H9 (cell line): Measurements from ENCODE around the gene PHAF1. TPM values are rescaled to one million over a fixed set of nuclear protein-coding genes. Genes with fewer than 3 reads are reported as not detected.

Experiments used
- DNase-seq: peaks from one replicate; pipeline ENCODE4 v3.0.0-alpha.2; 2017
- H2AFZ ChIP-seq: one replicate; pipeline ENCODE4 v1.6.1; 2013; ENCODE audit warnings: mild to moderate bottlenecking, low read length, control low read depth, moderate library complexity
- H2AK5ac ChIP-seq: 2 replicates; pipeline ENCODE4 v1.6.1; 2013; ENCODE audit warnings: low read length, control low read depth, mixed read lengths; ENCODE audit not compliant: insufficient read length
- H2BK120ac ChIP-seq: one replicate; pipeline ENCODE4 v1.6.1; 2013; ENCODE audit warnings: low read depth, mild to moderate bottlenecking, low read length, control low read depth, inconsistent platforms; ENCODE audit not compliant: poor library complexity, severe bottlenecking
- H2BK12ac ChIP-seq: 2 replicates; pipeline ENCODE4 v1.6.1; 2013; ENCODE audit warnings: low read length, control low read depth, mixed read lengths, low read depth; ENCODE audit not compliant: insufficient read length
- H2BK15ac ChIP-seq: 2 replicates; pipeline ENCODE4 v1.6.1; 2013; ENCODE audit warnings: low read depth, low read length, control low read depth
- H2BK20ac ChIP-seq: one replicate; pipeline ENCODE4 v1.6.1; 2013; ENCODE audit warnings: low read depth, mild to moderate bottlenecking, low read length, control low read depth, inconsistent platforms; ENCODE audit not compliant: poor library complexity, severe bottlenecking
- H2BK5ac ChIP-seq: 2 replicates; pipeline ENCODE4 v1.6.1; 2013; ENCODE audit warnings: low read length, control low read depth, mixed read lengths; ENCODE audit not compliant: insufficient read length
- H3K14ac ChIP-seq: 2 replicates; pipeline ENCODE4 v1.6.1; 2013; ENCODE audit warnings: low read length, control low read depth; ENCODE audit not compliant: insufficient read depth
- H3K18ac ChIP-seq: 2 replicates; pipeline ENCODE4 v1.6.1; 2013; ENCODE audit warnings: low read depth, mild to moderate bottlenecking, mixed read lengths, low read length, control low read depth; ENCODE audit not compliant: insufficient read length
- H3K23ac ChIP-seq: 2 replicates; pipeline ENCODE4 v1.6.1; 2013; ENCODE audit warnings: low read length, control low read depth, mixed read lengths, low read depth; ENCODE audit not compliant: insufficient read length
- H3K23me2 ChIP-seq: 2 replicates; pipeline ENCODE4 v1.6.1; 2013; ENCODE audit warnings: low read depth, mild to moderate bottlenecking, mixed read lengths, low read length, control low read depth; ENCODE audit not compliant: insufficient read length, poor library complexity, severe bottlenecking
- H3K27ac ChIP-seq: 2 replicates; pipeline ENCODE4 v1.5.1; 2013; ENCODE audit warnings: low read length, control low read depth, mixed read lengths, low read depth; ENCODE audit not compliant: insufficient read length
- H3K27me3 ChIP-seq: 2 replicates; pipeline ENCODE4 v1.6.1; 2013; ENCODE audit warnings: low read length, control low read depth, inconsistent platforms; ENCODE audit not compliant: insufficient read depth
- H3K4ac ChIP-seq: 2 replicates; pipeline ENCODE4 v1.6.1; 2013; ENCODE audit warnings: low read depth, mild to moderate bottlenecking, control low read depth, inconsistent platforms, low read length, moderate library complexity
- H3K4me1 ChIP-seq: 2 replicates; pipeline ENCODE4 v1.6.1; 2013; ENCODE audit warnings: low read length, control low read depth, inconsistent platforms; ENCODE audit not compliant: insufficient read depth
- H3K4me2 ChIP-seq: 2 replicates; pipeline ENCODE4 v1.6.1; 2013; ENCODE audit warnings: low read length, control low read depth, mixed read lengths; ENCODE audit not compliant: insufficient read length, insufficient read depth
- H3K56ac ChIP-seq: 2 replicates; pipeline ENCODE4 v1.6.1; 2013; ENCODE audit warnings: low read depth, mild to moderate bottlenecking, mixed read lengths, low read length, control low read depth; ENCODE audit not compliant: insufficient read length
- H3K79me1 ChIP-seq: 2 replicates; pipeline ENCODE4 v1.6.1; 2013; ENCODE audit warnings: low read depth, mild to moderate bottlenecking, moderate library complexity, low read length, control low read depth, inconsistent platforms; ENCODE audit not compliant: insufficient read depth, poor library complexity, severe bottlenecking
- H3K79me2 ChIP-seq: 2 replicates; pipeline ENCODE4 v1.6.1; 2013; ENCODE audit warnings: low read length, control low read depth, inconsistent platforms; ENCODE audit not compliant: insufficient read depth
- H3K9ac ChIP-seq: 2 replicates; pipeline ENCODE4 v1.6.1; 2013; ENCODE audit warnings: low read length, control low read depth, mixed read lengths; ENCODE audit not compliant: insufficient read length; ENCODE audit errors: extremely low read depth
- H3K9me3 ChIP-seq: one replicate; pipeline ENCODE4 v1.6.1; 2013; ENCODE audit warnings: low read depth, low read length, inconsistent platforms; ENCODE audit not compliant: control insufficient read depth
- H3T11ph ChIP-seq: one replicate; pipeline ENCODE4 v1.6.1; 2013; ENCODE audit warnings: mild to moderate bottlenecking, low read length, control low read depth, inconsistent platforms
- H4K20me1 ChIP-seq: one replicate; pipeline ENCODE4 v1.6.1; 2013; ENCODE audit not compliant: control insufficient read depth, insufficient read length, insufficient read depth
- H4K5ac ChIP-seq: 2 replicates; pipeline ENCODE4 v1.6.1; 2013; ENCODE audit warnings: low read depth, mild to moderate bottlenecking, mixed read lengths, low read length, control low read depth; ENCODE audit not compliant: insufficient read length
- H4K8ac ChIP-seq: replicated peaks from 2 replicates; pipeline ENCODE4 v1.6.1; 2013; ENCODE audit warnings: low read length, control low read depth, mixed read lengths, low read depth; ENCODE audit not compliant: insufficient read length
- H4K91ac ChIP-seq: 2 replicates; pipeline ENCODE4 v1.6.1; 2013; ENCODE audit warnings: low read depth, mild to moderate bottlenecking, moderate library complexity, mixed read lengths, low read length, control low read depth; ENCODE audit not compliant: insufficient read length
- H3K27ac Mint-ChIP-seq, 3 experiments: 2 replicates in 2 of 3; 3 replicates in 1 of 3; pipeline ENCODE4 v1.8.0; 2020 to 2021; ENCODE audit warnings: mixed read lengths in 3 of 3, mild to moderate bottlenecking in 1 of 3, moderate library complexity in 1 of 3
- H3K27me3 Mint-ChIP-seq: 2 replicates; pipeline ENCODE4 v1.8.0; 2021; ENCODE audit warnings: low read depth, mild to moderate bottlenecking, moderate library complexity, mixed read lengths
- H3K36me3 Mint-ChIP-seq, 3 experiments: 2 replicates in 2 of 3; 3 replicates in 1 of 3; pipeline ENCODE4 v1.8.0; 2020 to 2021; ENCODE audit warnings: low read depth in 3 of 3, mixed read lengths in 3 of 3; ENCODE audit not compliant: insufficient read depth in 1 of 3
- H3K4me1 Mint-ChIP-seq, 2 experiments: 2 replicates each; pipeline ENCODE4 v1.8.0; 2020; ENCODE audit warnings: mixed read lengths in 2 of 2
- H3K4me3 Mint-ChIP-seq, 2 experiments: 2 replicates in 1 of 2; 3 replicates in 1 of 2; pipeline ENCODE4 v1.8.0; 2020 to 2021; ENCODE audit warnings: mild to moderate bottlenecking in 2 of 2, mixed read lengths in 2 of 2, moderate library complexity in 1 of 2
- H3K9me3 Mint-ChIP-seq, 2 experiments: 2 replicates in 1 of 2; 3 replicates in 1 of 2; pipeline ENCODE4 v1.8.0; 2020; ENCODE audit warnings: mild to moderate bottlenecking in 2 of 2, mixed read lengths in 2 of 2, moderate library complexity in 1 of 2
- WGBS: extraction: QIAGEN DNeasy Blood & Tissue Kit; methylation state at CpG from one replicate; pipeline ENCODE4 v1.1.7; 2013; ENCODE audit warnings: missing lambda C conversion rate, low lambda C conversion rate, mixed read lengths; ENCODE audit not compliant: insufficient read length; ENCODE audit errors: extremely low coverage; 5-methylcytosine and 5-hydroxymethylcytosine counted together
- total RNA-seq: library from RNA; stranded (reverse); gene quantifications from 2 replicates; pipeline ENCODE4 v1.2.1, GENCODE V29; 2021
- TF ChIP-seq, protein P1 (sequence below): fragments of 200-600 bp; sonication (generic); conservative IDR thresholded peaks from 3 replicates; pipeline ENCODE4 v1.8.0; 2021; ENCODE audit warnings: antibody characterized with exemption, mild to moderate bottlenecking

PHAF1 gene
- total RNA-seq, 1 experiment from 2014 or later, result 18.8 TPM

DNA sequence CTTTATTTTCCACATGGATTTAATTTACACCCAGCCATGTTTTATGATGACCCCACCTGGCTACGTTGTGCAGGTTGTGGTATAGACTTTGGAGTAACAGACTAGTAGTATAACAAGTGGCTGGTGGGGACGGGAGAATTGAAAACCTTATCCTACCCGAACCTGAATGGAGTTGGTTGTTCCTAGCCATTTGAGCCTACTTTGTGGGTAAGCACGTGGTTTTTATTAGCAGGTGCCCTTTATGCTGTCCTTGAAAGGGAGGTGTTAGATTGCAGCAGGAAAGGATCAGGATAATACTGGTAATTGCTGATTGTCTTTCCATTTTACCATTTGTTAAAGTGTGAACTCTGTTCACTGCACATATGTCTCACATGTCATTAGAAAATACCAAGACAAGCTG lies 31.9 kb upstream of the PHAF1 start:
- Histone ChIP-seq H2BK15ac (no peak overlapping the region), H2AFZ (no peak overlapping the region), H2BK20ac (no peak overlapping the region), H3K56ac (no peak overlapping the region), H2BK5ac (no peak overlapping the region), H4K8ac (no peak overlapping the region), H3K18ac (no peak overlapping the region), H3K79me1 (peaks cover 2% of the 10 kb centered on the region), H3K23ac (no peak overlapping the region), H4K5ac (no peak overlapping the region), H3K27me3 (no peaks in the 10 kb centered on the region), H3K9ac (no peak overlapping the region), H2BK120ac (no peak overlapping the region), H4K20me1 (no peaks in the 10 kb centered on the region), H2BK12ac (no peak overlapping the region), H2AK5ac (no peak overlapping the region), H3T11ph (no peak overlapping the region), H4K91ac (no peak overlapping the region), H3K79me2 (no peaks in the 10 kb centered on the region), H3K23me2 (no peaks in the 10 kb centered on the region), H3K9me3 (no peaks in the 10 kb centered on the region), H3K27ac (no peak overlapping the region), H3K4me1 (no peaks in the 10 kb centered on the region), H3K14ac (no peak overlapping the region), H3K4ac (no peak overlapping the region), H3K4me2 (no peak overlapping the region)
- no peaks in the 10 kb centered on the region for H3K27me3 Mint-ChIP-seq
- peaks cover 0 to 26% (median 13%) of the 10 kb centered on the region in 3 experiments; a peak in 6 of 7 replicates for H3K36me3 Mint-ChIP-seq
- no peaks in the 10 kb centered on the region for H3K4me1 Mint-ChIP-seq
- WGBS, result no CpG with 5 or more reads among the region's 4 CpGs
- H3K9me3 Mint-ChIP-seq, result no peaks in the 10 kb centered on the region
- no peak for DNase-seq
- TF ChIP-seq, protein P1, sequence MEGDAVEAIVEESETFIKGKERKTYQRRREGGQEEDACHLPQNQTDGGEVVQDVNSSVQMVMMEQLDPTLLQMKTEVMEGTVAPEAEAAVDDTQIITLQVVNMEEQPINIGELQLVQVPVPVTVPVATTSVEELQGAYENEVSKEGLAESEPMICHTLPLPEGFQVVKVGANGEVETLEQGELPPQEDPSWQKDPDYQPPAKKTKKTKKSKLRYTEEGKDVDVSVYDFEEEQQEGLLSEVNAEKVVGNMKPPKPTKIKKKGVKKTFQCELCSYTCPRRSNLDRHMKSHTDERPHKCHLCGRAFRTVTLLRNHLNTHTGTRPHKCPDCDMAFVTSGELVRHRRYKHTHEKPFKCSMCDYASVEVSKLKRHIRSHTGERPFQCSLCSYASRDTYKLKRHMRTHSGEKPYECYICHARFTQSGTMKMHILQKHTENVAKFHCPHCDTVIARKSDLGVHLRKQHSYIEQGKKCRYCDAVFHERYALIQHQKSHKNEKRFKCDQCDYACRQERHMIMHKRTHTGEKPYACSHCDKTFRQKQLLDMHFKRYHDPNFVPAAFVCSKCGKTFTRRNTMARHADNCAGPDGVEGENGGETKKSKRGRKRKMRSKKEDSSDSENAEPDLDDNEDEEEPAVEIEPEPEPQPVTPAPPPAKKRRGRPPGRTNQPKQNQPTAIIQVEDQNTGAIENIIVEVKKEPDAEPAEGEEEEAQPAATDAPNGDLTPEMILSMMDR, result no peak
- no peak overlapping the region for H3K4me3 Mint-ChIP-seq
- H3K27ac Mint-ChIP-seq, result no peak overlapping the region
